ENCODE data around the gene KRT6B. TPM values are rescaled to one million over a fixed set of nuclear protein-coding genes. Genes with fewer than 3 reads are reported as not detected.

Gene KRT6B
- total RNA-seq, 1 experiment from 2014 or later: not detected

GRCh38 chr12:52443966-52444365, 8.0 kb downstream of the KRT6B start:
- ChIA-PET CTCF (no interaction called here), POLR2A (ENCODE audit: low non-redundant PET) (no interaction called here)
- TF ChIP-seq EZH2 (IDR thresholded peaks at IDR 0.05; ENCODE audit: borderline replicate concordance, low read depth, low read length, poor library complexity, severe bottlenecking) (no peak), CTCF (conservative IDR thresholded peaks at IDR 0.05; ENCODE audit: low read depth, low read length) (no peak)
- DNase-seq (ENCODE audit: low spot score): no peak
- peaks cover 8% of the 10 kb centered on the region for H3K27me3 ChIP-seq (replicated peaks; ENCODE audit: insufficient read depth, low read depth, low read length, poor library complexity)
- intact Hi-C loops (cut with micrococcal nuclease; ENCODE audit: unreplicated experiment): no loop called here
- H3K4me3 ChIP-seq (ENCODE audit: low read depth, low read length, poor library complexity, severe bottlenecking): no peak overlapping the region
- no peaks in the 10 kb centered on the region for H3K9me3 ChIP-seq (ENCODE audit: low read depth, low read length, poor library complexity, severe bottlenecking)
- BruUV-seq (replicated peaks): no TSS peak
- H3K36me3 ChIP-seq (ENCODE audit: insufficient read depth, low read length, poor library complexity, severe bottlenecking): no peaks in the 10 kb centered on the region
- no peak overlapping the region for H3K27ac ChIP-seq (ENCODE audit: low read depth, low read length, poor library complexity, severe bottlenecking)
- no peaks in the 10 kb centered on the region for H3K4me1 ChIP-seq (ENCODE audit: insufficient read depth, low read length, poor library complexity, severe bottlenecking)

GRCh38 chr12:52442600-52443061, 9.3 kb downstream of the KRT6B start:
- no TSS peak for BruUV-seq (replicated peaks)
- ChIA-PET CTCF (no interaction called here), POLR2A (ENCODE audit: low non-redundant PET) (no interaction called here)
- no peaks in the 10 kb centered on the region for H3K4me1 ChIP-seq (ENCODE audit: insufficient read depth, low read length, poor library complexity, severe bottlenecking)
- no peaks in the 10 kb centered on the region for H3K9me3 ChIP-seq (ENCODE audit: low read depth, low read length, poor library complexity, severe bottlenecking)
- H3K27me3 ChIP-seq (replicated peaks; ENCODE audit: insufficient read depth, low read depth, low read length, poor library complexity): peaks cover 8% of the 10 kb centered on the region
- TF ChIP-seq CTCF (conservative IDR thresholded peaks at IDR 0.05; ENCODE audit: low read depth, low read length): no peak
- no peak for TF ChIP-seq EZH2 (IDR thresholded peaks at IDR 0.05; ENCODE audit: borderline replicate concordance, low read depth, low read length, poor library complexity, severe bottlenecking)
- no peak for DNase-seq (ENCODE audit: low spot score)
- H3K36me3 ChIP-seq (ENCODE audit: insufficient read depth, low read length, poor library complexity, severe bottlenecking): no peaks in the 10 kb centered on the region
- H3K4me3 ChIP-seq (ENCODE audit: low read depth, low read length, poor library complexity, severe bottlenecking): no peak overlapping the region
- intact Hi-C loops (cut with micrococcal nuclease; ENCODE audit: unreplicated experiment): no loop called here
- no peak overlapping the region for H3K27ac ChIP-seq (ENCODE audit: low read depth, low read length, poor library complexity, severe bottlenecking)

GRCh38 chr12:52441320-52441911, 10.5 kb downstream of the KRT6B start:
- intact Hi-C loops (cut with micrococcal nuclease; ENCODE audit: unreplicated experiment): no loop called here
- Histone ChIP-seq H3K27ac (ENCODE audit: low read depth, low read length, poor library complexity, severe bottlenecking) (no peak overlapping the region), H3K27me3 (replicated peaks; ENCODE audit: insufficient read depth, low read depth, low read length, poor library complexity) (peaks cover 3% of the 10 kb centered on the region), H3K36me3 (ENCODE audit: insufficient read depth, low read length, poor library complexity, severe bottlenecking) (no peaks in the 10 kb centered on the region), H3K4me1 (ENCODE audit: insufficient read depth, low read length, poor library complexity, severe bottlenecking) (no peaks in the 10 kb centered on the region), H3K4me3 (ENCODE audit: low read depth, low read length, poor library complexity, severe bottlenecking) (no peak overlapping the region), H3K9me3 (ENCODE audit: low read depth, low read length, poor library complexity, severe bottlenecking) (no peaks in the 10 kb centered on the region)
- DNase-seq (ENCODE audit: low spot score): peak; percentile 48
- ChIA-PET CTCF (no interaction called here), POLR2A (ENCODE audit: low non-redundant PET) (no interaction called here)
- BruUV-seq (replicated peaks): no TSS peak
- TF ChIP-seq EZH2 (IDR thresholded peaks at IDR 0.05; ENCODE audit: borderline replicate concordance, low read depth, low read length, poor library complexity, severe bottlenecking) (no peak), CTCF (conservative IDR thresholded peaks at IDR 0.05; ENCODE audit: low read depth, low read length) (no peak)
